ENCODE measurements around the gene OSBPL9. TPM values are rescaled to one million over a fixed set of nuclear protein-coding genes. Genes with fewer than 3 reads are reported as not detected.

The OSBPL9 gene
- total and polyA plus RNA-seq, 9 of the 15 experiments (the other 6 are each of a cell fraction or from before 2014, with no cell fraction given), result 43.9 to 217 (median 170) TPM

- TF ChIP-seq NFE2L1 (tag; IDR thresholded peaks at IDR 0.05; ENCODE audit: borderline replicate concordance, low read depth), result peak; percentile 54; the same call in 1 of the 2 replicates
- TF ChIP-seq MAFG (tag; conservative IDR thresholded peaks at IDR 0.05), result 0 out of 2 replicates have a peak, but pooled peaks have one; percentile 8
- TF ChIP-seq WHSC1 (IDR thresholded peaks at IDR 0.05; ENCODE audit: low read length), result no peak
- no peak for TF ChIP-seq ZNF740 (CRISPR knock-in tag; IDR thresholded peaks at IDR 0.05)
- TF ChIP-seq ZNF740 (tag; IDR thresholded peaks at IDR 0.05), result peak in 1 of 2 experiments; percentile 78; a peak in 2 of 4 replicates
- TF ChIP-seq ZNF41 (CRISPR knock-in tag; conservative IDR thresholded peaks at IDR 0.05), result 0 out of 2 replicates have a peak, but pooled peaks have one; percentile 23
- TF ChIP-seq SMC3 (conservative IDR thresholded peaks at IDR 0.05; ENCODE audit: insufficient read depth, low read depth, low read length), result no peak
- no peak for TF ChIP-seq NR2C1 (IDR thresholded peaks at IDR 0.05)
- peak; percentile 56; the same call in 1 of the 2 replicates for TF ChIP-seq NR2C1 (tag; IDR thresholded peaks at IDR 0.05)
- peak; percentile 57 for TF ChIP-seq CXXC5 (CRISPR knock-in tag; IDR thresholded peaks at IDR 0.05)
- TF ChIP-seq NR2F6 (CRISPR knock-in tag; IDR thresholded peaks at IDR 0.05), result no peak
- no peak for TF ChIP-seq ZNF3 (CRISPR knock-in tag; IDR thresholded peaks at IDR 0.05)
- 0 out of 2 replicates have a peak, but pooled peaks have one; percentile 51 for TF ChIP-seq ZNF766 (CRISPR knock-in tag; conservative IDR thresholded peaks at IDR 0.05)
- TF ChIP-seq POLR3G (IDR thresholded peaks at IDR 0.05; ENCODE audit: extremely low read depth, insufficient read length, insufficient replicate concordance), result no peak
- no peak for TF ChIP-seq GTF2F1 (IDR thresholded peaks at IDR 0.05; ENCODE audit: low read depth, low read length)
- TF ChIP-seq TRIM25 (IDR thresholded peaks at IDR 0.05; ENCODE audit: borderline replicate concordance), result no peak
- no peak for TF ChIP-seq ZNF217 (CRISPR knock-in tag; IDR thresholded peaks at IDR 0.05)
- no peak for TF ChIP-seq HOXB6 (CRISPR knock-in tag; IDR thresholded peaks at IDR 0.05; ENCODE audit: borderline replicate concordance)
- peak; percentile 90 for TF ChIP-seq PTRF (tag; IDR thresholded peaks at IDR 0.05)
- peak; percentile 66; the same call in 1 of the 2 replicates for TF ChIP-seq ZNF644 (tag; IDR thresholded peaks at IDR 0.05; ENCODE audit: low read depth)
- TF ChIP-seq PBX2 (CRISPR knock-in tag; IDR thresholded peaks at IDR 0.05; ENCODE audit: low read depth), result no peak
- 0 out of 2 replicates have a peak, but pooled peaks have one; percentile 32 for TF ChIP-seq PBX2 (tag; conservative IDR thresholded peaks at IDR 0.05; ENCODE audit: low read depth)
- TF ChIP-seq PTTG1 (tag; IDR thresholded peaks at IDR 0.05; ENCODE audit: low read depth), result peak; percentile 88
- 0 out of 4 replicates have a peak, but pooled peaks of 1 of the 2 experiments have one; percentile 29 for TF ChIP-seq TEAD1 (CRISPR knock-in tag; IDR thresholded peaks at IDR 0.05)
- peak; percentile 72; the same call in 1 of the 2 replicates for TF ChIP-seq ZNF668 (CRISPR knock-in tag; IDR thresholded peaks at IDR 0.05)
Measured at GRCh38 chr1:51758310-51758709, 141.4 kb downstream of the OSBPL9 start (continued).
